Measurements from ENCODE around the gene IGIP.
A peak's percentile ranks its signal among the peaks of the same experiment; 100 is the strongest.

DNA sequence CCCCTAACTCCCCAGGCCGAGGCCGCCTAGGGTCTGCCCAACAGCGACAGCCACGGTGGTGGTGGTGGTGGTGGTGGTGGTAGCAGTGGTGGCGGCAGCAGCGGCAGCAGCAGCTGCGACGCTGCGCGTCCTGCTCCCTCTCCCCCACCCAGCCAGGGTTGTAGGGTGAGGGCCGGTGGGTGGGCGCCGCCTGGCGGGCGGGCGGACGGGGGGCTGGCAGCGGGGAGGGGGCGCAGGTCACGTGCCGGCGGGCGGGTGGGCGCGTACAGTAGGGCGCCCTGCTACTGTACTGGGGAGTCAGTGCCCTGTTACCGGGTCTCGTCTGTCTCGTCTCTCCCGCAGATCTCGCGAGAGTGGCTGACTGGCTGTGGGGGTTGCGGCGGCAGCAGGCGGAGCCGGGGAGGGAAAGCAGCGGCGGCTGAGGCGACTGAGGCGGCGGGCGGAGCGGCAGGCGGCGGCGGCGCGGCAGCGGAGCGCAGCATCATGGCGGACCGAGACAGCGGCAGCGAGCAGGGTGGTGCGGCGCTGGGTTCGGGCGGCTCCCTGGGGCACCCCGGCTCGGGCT, 12.0 kb upstream of the IGIP start, which contains the start of gene PURA:
- TF ChIP-seq, protein P1, sequence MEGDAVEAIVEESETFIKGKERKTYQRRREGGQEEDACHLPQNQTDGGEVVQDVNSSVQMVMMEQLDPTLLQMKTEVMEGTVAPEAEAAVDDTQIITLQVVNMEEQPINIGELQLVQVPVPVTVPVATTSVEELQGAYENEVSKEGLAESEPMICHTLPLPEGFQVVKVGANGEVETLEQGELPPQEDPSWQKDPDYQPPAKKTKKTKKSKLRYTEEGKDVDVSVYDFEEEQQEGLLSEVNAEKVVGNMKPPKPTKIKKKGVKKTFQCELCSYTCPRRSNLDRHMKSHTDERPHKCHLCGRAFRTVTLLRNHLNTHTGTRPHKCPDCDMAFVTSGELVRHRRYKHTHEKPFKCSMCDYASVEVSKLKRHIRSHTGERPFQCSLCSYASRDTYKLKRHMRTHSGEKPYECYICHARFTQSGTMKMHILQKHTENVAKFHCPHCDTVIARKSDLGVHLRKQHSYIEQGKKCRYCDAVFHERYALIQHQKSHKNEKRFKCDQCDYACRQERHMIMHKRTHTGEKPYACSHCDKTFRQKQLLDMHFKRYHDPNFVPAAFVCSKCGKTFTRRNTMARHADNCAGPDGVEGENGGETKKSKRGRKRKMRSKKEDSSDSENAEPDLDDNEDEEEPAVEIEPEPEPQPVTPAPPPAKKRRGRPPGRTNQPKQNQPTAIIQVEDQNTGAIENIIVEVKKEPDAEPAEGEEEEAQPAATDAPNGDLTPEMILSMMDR (conservative IDR thresholded peaks at IDR 0.05; ENCODE audit: low read depth, low read length): peak; percentile 33
- no peak for TF ChIP-seq EZH2 (IDR thresholded peaks at IDR 0.05; ENCODE audit: borderline replicate concordance, low read depth, low read length, poor library complexity, severe bottlenecking)
